Cortex of kidney (tissue), 1 donor: ENCODE measurements around the gene NXN.
"Not testable (repeated sequence)": the region's sequence is repeated elsewhere in the genome, so short reads cannot be mapped to it uniquely, and the experiment has no call there.

ENCODE experiments used
- DNase-seq: peaks from one replicate; lab custom pipeline; 2025; lab: John Stamatoyannopoulos, UW

Gene NXN

GRCh38 chr17:887551-888209 lies 91.9 kb downstream of the NXN start:
- DNase-seq: no peak

DNA sequence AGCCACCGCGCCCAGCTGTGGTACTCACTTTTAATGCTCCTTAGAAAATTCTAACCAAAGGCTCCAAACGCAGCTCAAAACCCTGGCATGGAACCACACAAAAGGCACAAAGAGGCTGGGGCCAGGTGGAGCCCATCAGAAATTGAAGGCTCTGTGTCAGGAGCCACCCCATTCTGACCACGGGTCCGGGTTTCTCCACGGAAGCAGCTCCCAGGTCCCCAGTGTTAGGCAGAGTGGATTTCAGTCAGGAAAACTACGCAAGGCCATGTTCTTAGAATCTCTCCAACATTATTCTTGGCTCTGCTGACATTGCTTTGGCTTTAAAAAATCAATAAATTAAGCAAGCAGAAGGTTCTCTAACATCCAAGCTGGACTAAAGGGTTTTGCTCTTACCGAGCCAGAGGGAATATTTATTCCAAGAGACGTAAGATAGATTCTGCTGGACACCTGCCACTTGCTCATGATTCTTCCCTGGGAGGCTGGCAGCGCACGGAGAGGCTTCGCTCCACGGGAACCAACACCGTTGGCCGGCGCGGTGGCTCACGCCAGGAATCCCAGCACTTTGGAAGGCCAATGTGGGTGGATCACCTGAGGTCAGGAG lies 93.5 kb downstream of the NXN start:
- no peak for DNase-seq

DNA sequence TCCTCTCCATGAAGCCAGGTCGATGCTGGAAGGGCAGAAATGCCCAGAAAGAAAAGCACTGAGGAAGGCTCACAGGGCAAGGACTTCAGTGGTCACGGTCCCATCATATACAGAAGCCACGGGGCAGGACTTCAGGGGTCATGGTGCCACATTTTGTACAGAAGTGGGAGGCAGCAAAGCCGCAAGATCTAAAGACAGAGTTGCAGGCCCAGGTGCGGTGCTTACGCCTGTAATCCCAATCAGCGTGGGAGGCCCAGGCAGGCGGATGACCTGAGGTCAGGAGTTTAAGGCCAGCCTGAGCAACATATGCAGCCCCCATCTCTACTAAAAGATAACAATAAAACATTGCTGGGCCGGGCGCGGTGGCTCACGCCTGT lies 96.0 kb downstream of the NXN start:
- no peak for DNase-seq

DNA sequence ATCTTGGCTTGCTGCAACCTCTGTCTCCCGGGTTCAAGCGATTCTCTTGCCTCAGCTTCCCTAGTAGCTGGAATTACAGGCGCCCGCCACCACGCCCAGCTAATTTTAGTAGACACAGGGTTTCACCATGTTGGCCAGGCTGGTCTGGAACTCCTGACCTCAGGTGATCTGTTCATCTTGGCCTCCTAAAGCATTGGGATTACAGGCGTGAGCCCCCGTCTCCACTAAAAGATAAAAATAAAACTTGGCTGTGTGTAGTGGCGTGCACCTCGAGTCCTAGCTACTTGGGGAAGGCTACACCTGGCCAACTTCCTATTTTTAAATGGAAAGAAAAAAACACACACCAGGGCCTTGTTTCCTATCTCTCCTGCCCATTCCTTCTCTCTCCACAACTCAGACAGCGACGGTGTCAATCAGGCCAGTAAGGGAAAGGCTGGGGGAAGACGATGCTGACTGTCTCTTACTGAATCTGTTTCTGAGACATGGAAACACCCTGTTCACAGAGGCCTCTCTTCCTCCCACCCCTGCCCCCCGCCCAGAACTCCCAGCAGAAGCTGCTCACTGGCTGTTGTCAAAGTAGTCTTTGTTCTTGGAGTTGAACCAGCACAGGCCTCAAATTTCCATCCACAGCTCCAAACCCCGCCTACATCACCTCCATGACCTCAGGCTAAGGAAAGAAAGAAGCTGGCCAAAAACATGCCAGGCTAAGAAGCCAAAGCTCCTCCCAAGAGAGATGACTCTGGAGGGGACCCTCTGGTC lies 96.6 kb downstream of the NXN start:
- DNase-seq: no peak

DNA sequence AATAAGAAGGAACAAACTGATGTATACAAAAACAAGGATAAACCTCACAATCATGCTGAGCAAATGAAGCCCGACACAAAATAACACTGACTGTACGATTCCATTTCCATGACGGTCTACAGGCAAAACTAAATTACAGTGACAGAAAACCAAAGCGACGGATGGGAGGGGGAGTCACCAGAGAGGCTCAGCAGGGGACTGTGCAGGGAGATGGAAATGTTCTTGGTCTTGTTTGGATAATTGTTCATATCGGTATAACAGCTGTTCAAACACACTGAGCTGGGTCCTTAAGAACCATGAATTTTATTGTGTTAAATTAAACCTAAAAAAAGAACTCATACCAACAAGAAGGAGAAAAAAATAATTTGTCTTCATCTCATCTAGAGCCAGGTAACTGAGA lies 97.8 kb downstream of the NXN start:
- no peak for DNase-seq

DNA sequence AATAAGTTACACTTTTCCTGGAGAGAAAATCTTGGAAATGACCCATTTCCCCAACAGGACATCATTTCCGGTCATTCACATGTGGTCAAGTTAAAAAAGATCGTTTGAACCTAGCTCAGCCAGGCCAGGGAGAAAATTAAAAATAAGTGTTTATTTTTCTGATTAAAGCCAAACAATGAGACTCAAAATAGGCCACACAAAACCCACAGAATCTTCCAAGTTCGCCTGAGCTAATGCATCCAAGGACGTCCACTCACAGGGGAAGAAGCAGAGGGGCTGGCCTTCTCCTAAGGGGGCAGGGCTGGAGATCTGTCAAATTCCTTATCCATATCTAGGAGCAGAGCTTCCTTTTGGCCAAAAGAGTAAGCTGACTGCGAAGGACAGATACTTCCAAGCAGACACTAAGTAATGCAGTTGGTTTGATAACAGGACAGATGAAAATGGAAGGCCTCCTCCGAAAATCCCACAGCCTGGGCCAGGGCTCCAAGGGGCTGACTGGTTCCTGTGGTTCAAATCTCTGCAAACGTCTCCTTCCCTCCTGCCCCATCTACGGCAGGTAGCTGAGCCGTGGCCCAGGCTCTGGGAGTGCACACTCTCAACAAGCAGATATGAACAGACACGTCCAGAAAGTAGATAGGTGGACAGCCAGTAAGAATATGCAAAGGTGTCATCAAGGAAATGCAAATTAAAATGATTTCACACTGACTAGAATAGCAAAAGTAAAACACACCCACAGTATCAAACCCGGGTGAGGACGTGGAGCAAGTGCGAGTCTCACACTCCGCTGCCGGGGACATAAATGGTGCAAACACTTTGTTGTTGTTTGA lies 98.9 kb downstream of the NXN start:
- DNase-seq: no peak

DNA sequence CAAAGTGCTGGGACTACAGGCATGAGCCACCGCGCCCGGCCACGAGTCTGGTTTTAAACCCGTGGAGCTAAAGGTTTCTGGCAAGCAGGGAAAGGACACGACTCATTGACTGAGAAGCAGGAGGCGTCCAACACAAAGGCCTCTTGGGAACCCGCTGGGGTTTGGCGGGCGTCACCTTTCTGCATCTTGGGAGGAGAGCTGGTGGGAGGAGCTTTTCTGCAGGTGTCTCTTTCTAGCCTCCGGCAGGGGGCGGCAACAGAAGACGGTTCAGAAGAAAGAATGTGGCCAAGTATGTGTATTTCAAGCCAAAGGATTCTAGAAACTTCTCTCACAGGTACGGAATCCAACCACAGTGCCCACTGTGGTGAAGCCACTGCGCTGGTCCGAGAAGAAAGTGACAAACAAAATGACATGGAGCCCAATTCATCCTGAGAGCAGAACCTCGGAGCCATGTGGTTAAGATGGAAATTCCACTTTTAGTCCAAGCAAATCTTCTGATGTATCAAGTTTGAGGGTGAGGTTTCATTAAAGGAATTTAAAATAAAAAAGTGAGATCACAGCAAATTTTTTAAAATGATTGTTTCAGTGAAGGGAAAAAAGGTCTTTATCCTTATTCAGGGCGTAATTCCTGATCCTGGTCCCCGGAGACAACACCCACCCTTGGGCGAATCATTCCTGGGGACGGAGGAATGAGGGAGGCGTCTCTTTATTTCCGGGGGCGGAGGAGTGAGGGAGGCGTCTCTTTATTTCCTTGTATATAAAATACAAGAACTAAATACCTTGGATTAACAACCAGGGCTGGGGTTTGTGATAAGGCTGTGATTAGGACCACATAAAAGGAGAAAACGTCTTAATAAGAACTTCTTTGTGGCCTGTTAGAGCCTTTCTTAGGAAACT lies 99.8 kb downstream of the NXN start:
- no peak for DNase-seq

- DNase-seq: no peak
Observed at GRCh38 chr17:877630-878029, 101.9 kb downstream of the NXN start.

- no peak for DNase-seq
Observed at GRCh38 chr17:876272-876671, 103.3 kb downstream of the NXN start.

DNA sequence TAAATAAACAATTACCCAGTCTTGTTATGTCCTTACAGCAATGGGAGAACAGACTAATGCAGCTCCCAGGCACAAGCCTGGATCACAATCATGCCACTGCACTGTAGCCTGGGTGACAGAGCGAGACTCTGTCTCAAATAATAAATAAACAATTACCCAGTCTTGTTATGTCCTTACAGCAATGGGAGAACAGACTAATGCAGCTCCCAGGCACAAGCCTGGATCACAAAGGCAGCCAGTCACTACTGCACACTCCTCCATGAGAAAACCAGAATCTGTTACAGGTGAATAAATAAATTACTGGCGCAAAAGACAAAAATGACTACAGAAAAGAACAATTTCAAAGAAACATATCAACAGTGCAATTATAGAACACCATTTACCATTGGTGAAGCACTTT lies 105.0 kb downstream of the NXN start:
- not testable (repeated sequence) for DNase-seq

DNA sequence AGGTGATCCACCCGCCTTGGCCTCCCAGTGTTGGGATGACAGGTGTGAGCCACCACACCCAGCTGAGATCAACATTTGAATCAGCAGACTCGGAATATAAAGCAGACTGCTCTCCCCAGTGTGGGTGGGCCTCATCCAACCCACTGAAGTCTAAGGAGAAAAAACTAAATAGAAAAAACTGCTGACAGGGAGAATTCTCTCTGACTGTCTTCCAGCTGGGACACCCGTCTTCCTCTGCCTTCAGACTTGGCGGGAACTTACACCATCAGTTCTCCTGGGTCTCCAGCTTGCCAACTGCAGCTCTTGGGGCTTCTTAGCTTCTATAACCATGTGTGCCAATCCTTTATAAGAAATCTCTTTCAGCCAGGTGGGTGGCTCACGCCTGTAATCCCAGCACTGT lies 106.7 kb downstream of the NXN start:
- DNase-seq: no peak

- DNase-seq: no peak
Observed at GRCh38 chr17:871751-872519, 107.6 kb downstream of the NXN start.

GRCh38 chr17:869567-870525 lies 109.7 kb downstream of the NXN start:
- no peak for DNase-seq

- no peak for DNase-seq
Observed at GRCh38 chr17:869086-869485, 110.5 kb downstream of the NXN start.

- no peak for DNase-seq
Observed at GRCh38 chr17:867896-868489, 111.6 kb downstream of the NXN start.

GRCh38 chr17:867238-867637 lies 112.3 kb downstream of the NXN start:
- DNase-seq: not testable (repeated sequence)

GRCh38 chr17:866568-867103 lies 112.9 kb downstream of the NXN start:
- no peak for DNase-seq

DNA sequence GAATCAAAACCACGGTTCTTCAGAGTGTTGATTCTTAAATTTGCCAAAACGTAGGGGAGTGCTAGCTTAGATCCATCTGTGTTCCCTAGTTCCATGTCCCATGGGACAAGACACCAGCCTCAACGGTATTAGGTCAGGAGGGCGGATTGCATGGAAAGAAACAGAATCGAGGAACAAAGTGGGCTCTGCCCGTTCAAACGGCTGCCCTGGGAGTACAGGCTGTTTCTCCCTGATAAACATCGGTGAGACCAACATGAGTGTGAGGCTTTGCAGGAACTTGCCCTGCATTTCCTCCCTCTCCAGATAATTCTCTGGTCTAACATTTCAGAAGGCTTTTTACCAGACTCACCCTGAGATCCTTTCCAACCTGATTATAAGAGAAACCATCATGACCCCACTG lies 115.3 kb downstream of the NXN start:
- no peak for DNase-seq

GRCh38 chr17:863880-864279 lies 115.7 kb downstream of the NXN start:
- no peak for DNase-seq
